ENCODE data around the gene WDSUB1.

The WDSUB1 gene

GRCh38 chr2:159201360-159202063 lies 85.0 kb downstream of the WDSUB1 start:
- H3K4me2 ChIP-seq (ENCODE audit: low read length) = no peak overlapping the region

GRCh38 chr2:159200498-159200897 lies 86.0 kb downstream of the WDSUB1 start:
- TF ChIP-seq EZH2phosphoT487 (IDR thresholded peaks at IDR 0.05; ENCODE audit: borderline replicate concordance, low read length) (no peak), CTCF (IDR thresholded peaks at IDR 0.05; ENCODE audit: low read depth, low read length, poor library complexity, severe bottlenecking) (no peak)
- Histone ChIP-seq H3K79me2 (ENCODE audit: control insufficient read depth, low read length) (no peaks in the 10 kb centered on the region), H3K36me3 (ENCODE audit: control insufficient read depth, low read length) (no peaks in the 10 kb centered on the region), H4K20me1 (ENCODE audit: control insufficient read depth, insufficient read depth, low read depth, low read length) (no peaks in the 10 kb centered on the region), H3K27ac (ENCODE audit: low read depth, low read length) (no peak overlapping the region), H3K9me2 (replicated peaks; ENCODE audit: control insufficient read depth, low read length) (no peaks in the 10 kb centered on the region), H3K4me2 (ENCODE audit: low read length) (no peak overlapping the region), H3K4me3 (ENCODE audit: low read length) (no peak overlapping the region), H3K27me3 (ENCODE audit: control insufficient read depth, low read length) (peaks cover 3% of the 10 kb centered on the region), H3K9me3 (ENCODE audit: control insufficient read depth, insufficient read depth, low read length) (no peaks in the 10 kb centered on the region), H3K4me1 (ENCODE audit: control insufficient read depth, low read length) (no peaks in the 10 kb centered on the region), H3F3A (ENCODE audit: control insufficient read depth, insufficient read depth) (no peaks in the 10 kb centered on the region)

More at GRCh38 chr2:159201360-159202063, 85.0 kb downstream of the WDSUB1 start:
- H3K9me3 ChIP-seq (ENCODE audit: control insufficient read depth, insufficient read depth, low read length) = no peaks in the 10 kb centered on the region
- H3K9me2 ChIP-seq (replicated peaks; ENCODE audit: control insufficient read depth, low read length) = no peaks in the 10 kb centered on the region
- H3K4me1 ChIP-seq (ENCODE audit: control insufficient read depth, low read length) = no peaks in the 10 kb centered on the region
- peaks cover 3% of the 10 kb centered on the region for H3K27me3 ChIP-seq (ENCODE audit: control insufficient read depth, low read length)
- no peaks in the 10 kb centered on the region for H3K36me3 ChIP-seq (ENCODE audit: control insufficient read depth, low read length)
- no peak overlapping the region for H3K4me3 ChIP-seq (ENCODE audit: low read length)
- no peaks in the 10 kb centered on the region for H3K79me2 ChIP-seq (ENCODE audit: control insufficient read depth, low read length)
- no peaks in the 10 kb centered on the region for H4K20me1 ChIP-seq (ENCODE audit: control insufficient read depth, insufficient read depth, low read depth, low read length)
- no peak for TF ChIP-seq CTCF (IDR thresholded peaks at IDR 0.05; ENCODE audit: low read depth, low read length, poor library complexity, severe bottlenecking)
- no peak for TF ChIP-seq EZH2phosphoT487 (IDR thresholded peaks at IDR 0.05; ENCODE audit: borderline replicate concordance, low read length)
- no peaks in the 10 kb centered on the region for H3F3A ChIP-seq (ENCODE audit: control insufficient read depth, insufficient read depth)
- no peak overlapping the region for H3K27ac ChIP-seq (ENCODE audit: low read depth, low read length)

GRCh38 chr2:159199761-159200465 lies 86.6 kb downstream of the WDSUB1 start:
- H3K27me3 ChIP-seq (ENCODE audit: control insufficient read depth, low read length) = peaks cover 3% of the 10 kb centered on the region
- no peak for TF ChIP-seq CTCF (IDR thresholded peaks at IDR 0.05; ENCODE audit: low read depth, low read length, poor library complexity, severe bottlenecking)
- no peak for TF ChIP-seq EZH2phosphoT487 (IDR thresholded peaks at IDR 0.05; ENCODE audit: borderline replicate concordance, low read length)
- H3K9me3 ChIP-seq (ENCODE audit: control insufficient read depth, insufficient read depth, low read length) = no peaks in the 10 kb centered on the region
- H3K9me2 ChIP-seq (replicated peaks; ENCODE audit: control insufficient read depth, low read length) = no peaks in the 10 kb centered on the region
- no peaks in the 10 kb centered on the region for H4K20me1 ChIP-seq (ENCODE audit: control insufficient read depth, insufficient read depth, low read depth, low read length)
- no peak overlapping the region for H3K27ac ChIP-seq (ENCODE audit: low read depth, low read length)
- H3K79me2 ChIP-seq (ENCODE audit: control insufficient read depth, low read length) = no peaks in the 10 kb centered on the region
- no peak overlapping the region for H3K4me2 ChIP-seq (ENCODE audit: low read length)
- H3K4me1 ChIP-seq (ENCODE audit: control insufficient read depth, low read length) = no peaks in the 10 kb centered on the region
- H3F3A ChIP-seq (ENCODE audit: control insufficient read depth, insufficient read depth) = no peaks in the 10 kb centered on the region
- no peaks in the 10 kb centered on the region for H3K36me3 ChIP-seq (ENCODE audit: control insufficient read depth, low read length)
- no peak overlapping the region for H3K4me3 ChIP-seq (ENCODE audit: low read length)
